Lung microvascular endothelial cell (primary cell): ENCODE data around the gene CCDC192. TPM values are rescaled to one million over a fixed set of nuclear protein-coding genes. Genes with fewer than 3 reads are reported as not detected.
A peak's percentile ranks its signal among the peaks of the same experiment; 100 is the strongest.

Source experiments
- DNase-seq, 2 donors: peaks; one replicate each; pipeline versions ENCODE4 v3.0.0 to v3.0.0-alpha.2; 2010; ENCODE audit warnings: low read depth in 2 of 2
- total RNA-seq: library from RNA; depleted of rRNA; stranded (reverse); fragments of >200 nt; gene quantifications from 2 replicates; pipeline ENCODE4 v1.2.1, GENCODE V29; 2014

CCDC192 gene
- total RNA-seq, 1 donor from 2014 or later = not detected

GRCh38 chr5:127805448-127805847 is 102.3 kb downstream of the CCDC192 start:
- DNase-seq = no peak

DNA sequence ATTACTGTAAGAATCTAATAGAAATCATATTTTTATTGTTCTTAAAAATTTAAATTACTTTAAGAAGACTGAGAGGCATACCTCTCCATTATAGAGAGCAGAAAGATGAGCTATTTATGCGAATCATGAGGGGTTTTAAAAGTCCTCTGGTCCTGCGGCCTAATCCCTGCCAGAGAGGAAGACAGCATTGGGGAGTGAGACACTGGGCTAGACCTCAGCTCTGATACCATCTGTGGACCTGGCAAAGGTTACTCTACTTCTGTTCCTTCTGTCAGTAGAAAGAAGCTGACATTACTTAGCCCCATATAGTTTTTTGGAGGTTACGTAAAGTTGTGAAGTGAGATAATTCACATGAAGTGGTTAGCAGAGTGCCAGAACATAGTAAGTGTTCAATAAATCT is 103.6 kb downstream of the CCDC192 start:
- no peak for DNase-seq

- no peak for DNase-seq
Measured at GRCh38 chr5:127809533-127809932, 106.3 kb downstream of the CCDC192 start.

- DNase-seq = no peak
Measured at GRCh38 chr5:127810017-127810416, 106.8 kb downstream of the CCDC192 start.

DNA sequence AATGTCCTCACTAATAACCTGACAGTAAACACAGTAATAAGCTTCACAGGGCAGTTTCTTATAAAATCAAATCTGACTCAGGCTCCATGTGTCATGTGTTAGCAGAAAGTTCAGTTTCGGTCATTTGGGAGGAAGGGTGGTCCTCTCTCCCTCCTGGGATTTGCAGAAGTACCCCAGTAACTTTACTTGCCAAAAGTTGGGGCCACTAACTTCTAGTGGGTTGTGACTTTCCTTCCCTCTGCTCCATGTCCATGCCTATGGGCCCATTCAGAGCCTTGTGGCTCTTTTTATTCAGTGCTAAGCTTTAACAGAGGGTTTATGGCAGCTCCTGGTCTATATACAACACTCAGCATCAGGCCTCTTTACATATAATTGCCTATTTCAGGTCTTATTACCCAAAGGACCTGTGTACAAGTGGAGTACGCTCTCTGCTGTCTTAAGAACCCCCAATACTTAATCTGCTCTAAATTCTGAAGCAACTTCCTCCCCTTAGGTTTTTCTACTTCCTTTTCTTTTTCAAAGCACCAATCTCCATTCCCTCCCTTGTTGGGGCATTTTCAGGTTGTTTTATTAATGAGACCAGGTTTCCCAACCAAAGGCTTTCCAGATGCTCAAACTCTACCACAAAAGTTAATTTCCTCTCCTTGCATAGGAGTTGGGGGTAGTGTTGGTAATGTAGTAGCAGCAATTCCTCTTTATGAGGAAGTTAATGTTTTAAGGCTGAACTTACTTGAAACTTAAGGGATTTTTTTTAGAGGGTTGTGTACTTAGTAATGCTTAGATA is 107.7 kb downstream of the CCDC192 start:
- no peak for DNase-seq

- no peak for DNase-seq
Measured at GRCh38 chr5:127812570-127812969, 109.4 kb downstream of the CCDC192 start.

- DNase-seq = peak in 1 of 2 donors; percentile 87
Measured at GRCh38 chr5:127813633-127814587, 110.7 kb downstream of the CCDC192 start.

DNA sequence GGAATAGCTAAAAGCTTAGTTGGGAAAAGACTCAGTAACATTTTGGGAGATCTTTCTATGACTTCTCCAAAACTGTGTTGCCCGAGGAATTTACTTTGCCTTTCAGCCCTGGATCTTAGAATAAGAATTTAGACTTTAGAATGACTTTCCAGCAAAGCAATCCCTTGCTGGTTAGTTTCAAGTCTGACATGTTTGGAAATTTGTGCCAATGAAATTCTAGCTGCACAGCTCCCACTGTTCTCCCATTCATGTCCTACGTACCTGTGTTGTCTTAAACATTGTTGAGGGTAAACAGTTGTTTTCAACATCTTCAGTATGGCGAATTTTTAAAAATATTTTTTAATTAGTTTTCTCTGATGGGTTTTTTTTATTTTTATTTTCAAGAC is 111.4 kb downstream of the CCDC192 start:
- DNase-seq = no peak

DNA sequence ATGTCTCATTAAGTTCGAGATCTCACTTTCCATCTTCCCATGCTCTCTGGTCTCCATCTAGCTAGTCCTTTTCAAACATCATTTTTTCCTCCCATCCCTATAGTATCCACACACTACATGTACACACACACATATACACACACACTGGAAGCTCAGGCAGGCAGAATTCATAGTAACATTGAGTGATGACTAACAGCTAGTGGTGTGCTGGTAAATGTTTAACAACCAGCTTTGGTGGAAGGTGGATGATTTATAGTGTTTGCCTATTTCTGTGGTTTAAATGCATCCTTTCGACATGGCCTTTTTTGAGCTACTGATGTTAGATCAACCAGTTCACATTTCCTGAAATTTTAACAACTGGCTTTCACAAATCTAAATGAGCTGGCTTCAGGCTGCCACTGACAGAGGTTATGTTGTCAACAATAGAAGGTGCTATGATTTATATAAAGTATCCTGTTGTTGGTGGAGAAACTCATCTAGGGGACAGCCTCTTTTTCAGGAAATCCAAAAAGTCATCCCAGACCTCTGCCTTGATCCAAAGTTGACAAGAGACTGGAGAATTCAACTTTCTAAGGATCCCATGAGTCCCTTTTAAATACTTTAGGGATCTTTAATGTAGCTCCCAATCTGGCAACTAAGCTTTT is 117.8 kb downstream of the CCDC192 start:
- peak; percentile 7 to 89 for DNase-seq

DNA sequence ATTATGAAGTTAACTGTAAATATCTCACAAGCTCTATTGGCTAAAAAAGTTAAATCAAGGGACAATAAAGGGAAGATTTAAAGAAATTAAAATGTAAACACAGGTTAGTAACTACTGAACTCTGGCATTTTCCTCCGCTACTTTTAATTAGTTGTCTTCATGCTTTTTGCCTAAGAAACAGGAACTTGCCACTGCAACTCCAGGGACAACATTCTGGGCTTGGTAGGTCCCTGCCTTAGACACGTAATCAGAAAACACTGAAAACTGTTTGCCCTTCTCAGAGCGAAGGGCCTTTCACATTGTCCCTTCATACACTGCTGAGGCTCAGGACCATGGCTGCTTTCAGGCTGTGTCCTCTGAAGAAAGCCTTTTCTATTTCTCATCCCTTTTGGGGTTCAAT is 118.7 kb downstream of the CCDC192 start:
- DNase-seq = no peak

DNA sequence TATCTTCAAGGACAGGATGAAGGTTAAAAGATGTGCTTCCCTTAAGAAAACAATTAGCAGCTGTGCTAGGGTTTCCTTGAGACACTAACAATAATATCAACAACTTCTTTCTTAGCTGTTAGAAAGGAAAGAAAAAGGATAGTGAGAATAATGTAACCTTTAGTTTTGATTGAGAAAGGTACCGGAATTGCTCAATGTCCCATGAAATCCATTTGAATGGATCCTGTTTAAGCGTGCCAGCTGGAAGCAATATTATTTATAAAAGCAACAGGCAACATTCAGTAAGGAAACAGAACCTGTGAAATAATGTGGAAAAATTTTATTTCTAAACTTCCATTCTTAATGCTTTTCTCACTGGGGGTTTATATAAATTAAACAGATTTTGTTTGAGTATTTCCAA is 120.9 kb downstream of the CCDC192 start:
- DNase-seq = peak in 1 of 2 donors; percentile 70

DNA sequence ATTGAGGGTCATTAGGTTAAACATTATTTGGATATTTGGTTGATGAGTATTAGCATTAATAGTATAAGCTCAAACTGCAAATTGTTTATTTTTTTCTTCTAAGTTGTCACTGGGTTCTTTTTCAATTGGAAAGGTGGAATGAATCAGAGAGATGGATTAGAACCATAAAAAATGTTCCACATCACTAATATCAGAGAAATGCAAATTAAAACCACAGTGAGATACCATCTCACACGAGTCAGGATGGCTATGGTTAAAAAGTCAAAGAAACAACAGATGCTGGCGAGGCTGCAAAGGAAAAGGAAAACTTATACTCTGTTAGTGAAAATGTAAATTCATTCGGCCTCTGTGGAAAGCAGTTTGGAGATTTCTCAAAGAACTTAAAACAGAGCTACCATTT is 122.8 kb downstream of the CCDC192 start:
- DNase-seq = no peak

GRCh38 chr5:127827451-127827850 is 124.3 kb downstream of the CCDC192 start:
- no peak for DNase-seq

DNA sequence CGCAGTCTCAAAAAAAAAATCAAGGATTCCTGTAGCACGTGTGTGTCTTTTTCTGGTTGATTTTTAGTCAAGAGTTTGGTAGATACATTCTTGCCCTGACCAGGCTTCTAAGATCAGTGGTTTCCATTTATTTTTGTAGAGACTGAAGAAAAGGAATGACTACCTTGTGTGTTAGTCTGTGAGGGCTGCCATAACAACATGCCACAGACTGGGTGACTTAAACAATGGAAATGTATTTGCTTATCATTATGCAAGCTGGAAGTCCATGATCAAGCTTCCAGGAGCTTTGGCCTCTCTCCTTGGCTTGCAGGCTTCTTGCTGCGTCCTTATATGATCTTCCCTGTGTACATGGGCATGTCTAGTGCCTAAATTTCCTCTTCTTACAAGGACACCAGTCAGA is 127.0 kb downstream of the CCDC192 start:
- DNase-seq = no peak

DNA sequence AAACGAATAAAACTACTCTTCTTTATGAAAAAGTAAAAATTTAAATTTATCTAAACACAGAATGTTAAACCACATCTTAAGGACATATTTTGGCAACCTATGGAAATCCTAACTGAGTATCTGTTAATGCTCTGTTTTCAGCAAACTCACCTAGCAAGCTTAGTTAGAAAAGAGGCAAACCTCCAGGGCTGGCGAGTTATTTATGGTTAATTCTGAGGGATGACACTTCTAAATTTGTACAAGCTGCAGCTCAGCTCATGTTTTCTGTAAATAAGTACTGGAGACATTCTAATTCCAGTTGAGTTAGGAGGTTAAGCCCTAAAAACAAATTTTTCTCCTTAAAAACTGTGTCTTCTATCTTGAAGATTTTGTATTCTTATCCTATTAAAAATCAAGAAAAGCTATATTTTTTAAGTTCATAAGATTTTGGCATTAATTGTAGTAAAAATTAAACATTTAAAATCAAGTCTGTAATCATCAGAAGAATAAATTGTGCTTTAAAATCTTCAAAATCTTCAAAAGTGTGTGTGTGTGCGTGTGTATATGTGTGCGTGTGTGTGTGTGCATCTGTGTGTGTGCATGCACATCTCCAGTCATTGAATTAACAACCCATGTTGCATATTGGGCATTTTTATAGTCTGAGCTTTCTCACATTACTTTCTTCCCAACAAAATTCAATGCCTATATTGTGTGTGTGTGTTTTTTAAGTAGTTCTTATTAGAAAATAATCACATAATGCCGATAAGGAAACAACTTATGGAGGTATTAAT is 127.8 kb downstream of the CCDC192 start:
- DNase-seq = no peak

GRCh38 chr5:127832067-127832466 is 128.9 kb downstream of the CCDC192 start:
- no peak for DNase-seq

DNA sequence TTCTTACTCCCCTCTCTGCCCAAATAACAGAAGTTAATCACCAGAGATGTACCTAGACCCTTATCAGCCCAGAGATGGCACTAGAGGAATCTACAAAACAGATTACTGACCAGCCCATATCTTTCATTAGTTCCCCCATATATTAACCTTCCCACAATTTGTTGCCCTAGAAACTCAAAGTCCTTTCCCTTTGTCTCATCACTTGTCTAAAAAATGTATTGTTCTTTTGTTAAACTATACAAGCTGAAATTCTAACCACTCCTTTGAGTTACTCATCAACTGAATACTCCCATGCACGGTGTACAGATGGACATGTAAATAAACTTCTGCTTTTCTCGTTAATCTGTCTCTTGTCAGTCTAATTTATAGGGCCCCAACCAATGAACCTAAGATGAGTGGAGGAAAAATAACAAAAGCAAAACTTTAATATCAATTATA is 130.9 kb downstream of the CCDC192 start:
- DNase-seq = peak; percentile 9 to 10

DNA sequence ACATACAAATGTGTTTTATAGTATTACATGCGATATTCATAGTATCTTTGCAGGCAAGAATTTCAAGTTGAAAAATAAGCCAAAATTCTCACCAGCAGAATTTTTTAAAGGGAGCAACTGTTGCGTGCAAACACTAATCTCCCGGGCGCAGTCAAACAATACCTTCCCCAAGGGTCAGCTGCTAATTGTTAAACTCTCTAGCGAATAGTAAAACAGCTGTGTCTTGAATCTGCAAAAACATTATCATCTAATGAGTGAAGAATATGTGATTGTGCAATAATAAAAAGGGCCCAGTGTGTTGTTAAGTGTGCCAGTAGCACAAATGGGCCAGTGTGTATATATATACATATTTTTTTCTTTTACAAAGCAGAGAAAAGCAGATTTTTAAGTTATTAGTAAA is 131.4 kb downstream of the CCDC192 start:
- DNase-seq = no peak

DNA sequence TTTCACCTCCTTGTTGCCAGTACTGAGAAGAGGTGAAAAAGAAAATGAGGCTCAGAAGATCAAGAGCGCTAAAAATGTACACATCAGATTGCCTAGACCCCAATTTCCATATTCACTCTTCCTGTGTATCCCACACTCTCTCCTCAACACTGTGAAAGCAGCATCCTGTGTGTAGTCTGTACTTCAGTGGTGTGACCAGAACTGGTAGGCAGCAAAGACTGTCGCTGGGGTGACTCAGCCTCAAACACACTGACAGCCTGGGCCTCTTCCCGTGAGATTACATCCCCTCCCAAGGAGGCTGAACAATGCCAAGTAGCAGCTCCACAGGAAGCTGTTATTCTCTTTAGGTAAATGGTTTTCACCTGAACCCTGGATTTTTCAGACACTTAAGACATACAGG is 135.5 kb downstream of the CCDC192 start:
- DNase-seq = peak in 1 of 2 donors; percentile 75

GRCh38 chr5:127839072-127839471 is 135.9 kb downstream of the CCDC192 start:
- DNase-seq = peak in 1 of 2 donors; percentile 15
